Amygdala (tissue), 56 donors: ENCODE measurements around the gene C11orf54.
"Not testable (repeated sequence)": the region's sequence is repeated elsewhere in the genome, so short reads cannot be mapped to it uniquely, and the experiment has no call there.

ENCODE experiments used
- DNase-seq, 56 donors: peaks; one replicate each; lab custom pipeline; 2025; lab: John Stamatoyannopoulos, UW

The C11orf54 gene

GRCh38 chr11:93761910-93762309, 20.4 kb downstream of the C11orf54 start:
- DNase-seq = no peak

DNA sequence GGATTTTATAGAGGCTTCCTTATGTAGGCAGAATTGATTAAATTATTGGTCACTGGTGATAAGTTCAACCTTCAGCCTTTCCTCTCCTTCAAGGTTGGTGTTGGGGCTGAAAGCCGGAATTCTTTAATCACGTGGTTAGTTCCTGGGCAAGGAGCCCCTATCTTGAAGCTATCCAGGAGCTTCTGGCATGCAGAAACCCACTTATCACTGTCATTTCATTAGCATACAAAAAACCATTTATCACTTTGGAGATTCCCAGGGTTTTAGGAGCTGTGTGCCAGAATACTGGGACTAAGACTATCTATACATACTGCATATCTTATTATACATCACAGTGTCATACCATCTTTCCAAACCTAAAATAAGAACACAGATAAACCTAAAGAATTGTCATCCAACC, 24.1 kb downstream of the C11orf54 start:
- DNase-seq = no peak

- DNase-seq = no peak
These were observed 25.0 kb downstream of the C11orf54 start for GRCh38 chr11:93766504-93766903.

DNA sequence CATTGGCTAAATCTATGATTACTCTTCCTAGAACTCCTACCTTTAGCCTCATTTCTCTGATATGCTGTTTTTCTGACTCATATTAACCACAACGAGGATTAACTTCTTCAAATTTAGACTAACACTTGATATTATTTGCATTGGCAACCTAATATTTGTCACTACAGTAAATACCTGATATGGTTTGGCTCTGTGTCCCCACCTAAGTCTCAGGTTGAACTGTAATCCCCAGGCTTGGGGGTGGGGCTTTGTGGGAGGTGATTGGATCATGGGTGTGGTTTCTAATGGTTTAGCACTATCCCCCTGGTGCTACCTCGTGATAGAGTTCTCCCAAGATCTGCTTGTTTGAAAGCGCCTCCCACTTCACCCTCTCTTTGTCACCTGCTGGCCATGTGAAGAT, 25.5 kb downstream of the C11orf54 start:
- DNase-seq = no peak

DNA sequence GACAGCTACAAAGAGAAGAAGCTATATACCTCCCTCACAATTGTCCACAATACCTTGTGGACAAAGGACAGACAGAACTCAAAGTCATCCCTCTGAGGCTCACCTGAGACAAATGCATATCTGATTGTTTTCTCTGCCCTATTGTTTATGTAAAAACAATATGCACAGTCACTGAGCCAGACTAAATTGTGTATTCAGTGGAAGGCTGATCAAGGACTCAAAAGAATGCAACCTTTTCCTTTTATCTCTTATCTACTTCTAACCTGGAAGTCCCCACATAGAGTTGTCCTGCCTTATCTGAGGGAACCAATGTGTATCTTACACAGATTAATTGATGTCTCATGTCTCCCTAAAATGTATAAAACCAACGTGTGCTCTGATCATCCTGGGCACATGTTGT, 28.7 kb downstream of the C11orf54 start:
- DNase-seq = no peak

- no peak for DNase-seq
These were observed 30.7 kb downstream of the C11orf54 start for GRCh38 chr11:93772123-93772522.

- DNase-seq = no peak
These were observed 31.6 kb downstream of the C11orf54 start for GRCh38 chr11:93773045-93773477.

GRCh38 chr11:93773601-93774200, 32.2 kb downstream of the C11orf54 start:
- no peak for DNase-seq

- DNase-seq = not testable (repeated sequence)
These were observed 33.1 kb downstream of the C11orf54 start for GRCh38 chr11:93774560-93774959.

DNA sequence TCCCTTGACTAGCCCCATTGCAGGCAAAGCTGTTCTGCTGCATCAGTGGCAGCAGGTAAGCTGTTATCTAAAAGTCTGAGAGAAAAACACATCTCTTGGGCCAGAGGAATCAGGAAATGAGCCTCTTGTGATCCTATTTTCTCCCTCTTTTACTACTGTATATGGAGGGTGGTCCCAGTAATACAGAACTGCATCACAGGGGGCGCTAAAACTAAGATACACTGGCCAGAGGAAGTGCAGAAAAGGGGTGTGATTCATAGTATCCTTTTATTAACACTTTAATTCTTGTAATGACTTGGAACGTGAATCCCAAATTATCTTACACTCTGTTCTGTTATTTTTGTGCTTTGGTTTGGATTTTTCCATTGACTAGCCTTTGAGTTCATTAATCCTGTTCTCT, 33.8 kb downstream of the C11orf54 start:
- no peak for DNase-seq

DNA sequence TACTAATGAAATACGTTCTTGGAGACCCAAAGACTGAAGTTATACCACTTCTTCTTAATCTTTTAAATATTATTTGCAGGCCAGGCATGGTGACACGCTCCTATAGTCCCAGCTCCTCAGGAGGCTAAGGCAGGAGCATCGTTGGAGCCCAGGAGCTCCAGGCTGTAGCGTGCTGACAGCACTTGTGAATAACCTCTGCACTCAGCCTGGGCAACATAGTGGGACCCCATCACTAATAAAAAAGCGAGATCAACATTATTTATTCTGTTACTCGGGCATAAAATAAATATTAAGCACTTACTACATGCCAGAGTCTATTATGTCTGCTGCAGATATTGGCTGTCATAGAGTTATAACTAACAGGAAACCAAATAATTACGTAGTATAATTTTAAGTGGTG, 41.9 kb downstream of the C11orf54 start:
- no peak for DNase-seq

DNA sequence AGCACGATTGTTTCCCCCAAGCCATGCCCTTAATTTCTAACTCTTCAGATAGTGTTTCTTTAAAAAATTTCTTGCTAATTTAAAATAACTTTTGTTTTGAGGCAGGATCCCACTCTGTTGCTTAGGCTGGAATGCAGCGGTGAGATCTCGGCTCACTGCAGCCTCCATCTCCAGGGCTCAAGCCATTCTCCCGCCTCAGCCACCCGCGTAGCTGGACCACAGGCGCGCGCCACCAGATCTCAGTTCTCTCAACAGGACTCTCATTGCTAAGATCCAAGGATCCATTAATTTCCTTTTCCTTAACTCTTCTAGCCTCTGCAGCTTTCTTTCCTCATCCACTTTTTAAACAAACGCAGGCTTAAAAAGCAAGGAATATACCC, 42.3 kb downstream of the C11orf54 start:
- no peak for DNase-seq

GRCh38 chr11:93784145-93784934, 42.9 kb downstream of the C11orf54 start, which contains the start of gene MED17:
Gene MED17 (plus strand): TSS chr11:93784282. CDS start chr11:93784514, 232 bp downstream.
- peak; percentile 51 to 95 (median 90) for DNase-seq

GRCh38 chr11:93784935-93785360, 43.5 kb downstream of the C11orf54 start:
- peak in 2 of 56 donors; percentile 34 to 38 for DNase-seq

DNA sequence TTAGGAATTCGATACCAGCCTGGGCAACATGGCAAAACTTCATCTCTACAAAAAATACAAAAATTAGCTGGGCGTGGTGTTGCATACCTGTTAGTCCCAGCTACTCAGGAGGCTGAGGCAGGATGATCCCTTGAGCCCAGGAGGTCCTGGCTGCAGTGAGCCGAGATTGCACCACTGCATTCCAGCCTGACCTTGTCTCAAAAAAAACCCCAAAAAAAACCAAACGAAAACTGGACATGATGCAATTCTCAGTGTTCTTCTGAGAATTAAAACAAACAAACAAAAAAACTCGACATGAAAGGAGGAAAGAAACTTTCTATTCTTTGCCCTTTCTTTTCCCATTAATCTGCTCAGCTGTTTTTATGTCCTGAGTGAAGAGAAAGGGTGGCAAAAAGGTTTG, 50.0 kb downstream of the C11orf54 start:
- no peak for DNase-seq

DNA sequence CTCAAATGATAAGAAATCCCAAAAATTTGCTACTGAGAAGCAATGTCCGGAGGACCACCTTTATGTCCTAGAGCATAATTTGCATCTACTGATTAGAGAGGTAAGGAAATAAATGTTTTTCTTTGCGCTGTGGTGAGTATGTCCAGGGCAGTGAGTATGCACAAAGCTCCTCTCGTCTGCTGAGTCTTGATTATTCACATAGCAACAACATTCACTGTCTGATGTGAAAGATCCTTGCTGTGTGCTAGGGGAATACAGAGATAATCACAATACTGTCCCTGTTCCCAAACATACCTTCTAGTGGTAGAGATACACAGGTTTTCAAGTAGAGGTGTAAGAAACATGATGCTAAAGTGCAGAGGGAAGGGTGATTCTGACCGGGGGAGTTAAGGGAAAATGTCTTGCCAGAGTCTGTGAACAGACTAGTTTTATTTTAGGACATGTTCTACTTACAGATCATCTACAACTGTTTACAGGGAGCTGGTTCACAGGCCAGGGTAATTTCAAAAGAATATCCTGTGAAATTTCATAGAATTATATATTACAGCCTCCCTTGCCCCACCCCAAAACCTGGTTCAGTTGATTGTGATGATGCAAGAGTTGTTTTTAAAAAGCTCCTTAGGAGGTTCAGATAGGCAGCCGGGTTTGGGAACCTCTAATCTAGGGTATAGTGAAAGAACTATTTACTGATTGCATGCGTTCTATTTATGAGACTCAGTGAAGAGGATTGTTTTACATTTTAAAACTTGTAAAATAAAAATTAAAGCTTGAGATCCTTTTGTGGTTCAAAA, 55.2 kb downstream of the C11orf54 start:
- DNase-seq = no peak

DNA sequence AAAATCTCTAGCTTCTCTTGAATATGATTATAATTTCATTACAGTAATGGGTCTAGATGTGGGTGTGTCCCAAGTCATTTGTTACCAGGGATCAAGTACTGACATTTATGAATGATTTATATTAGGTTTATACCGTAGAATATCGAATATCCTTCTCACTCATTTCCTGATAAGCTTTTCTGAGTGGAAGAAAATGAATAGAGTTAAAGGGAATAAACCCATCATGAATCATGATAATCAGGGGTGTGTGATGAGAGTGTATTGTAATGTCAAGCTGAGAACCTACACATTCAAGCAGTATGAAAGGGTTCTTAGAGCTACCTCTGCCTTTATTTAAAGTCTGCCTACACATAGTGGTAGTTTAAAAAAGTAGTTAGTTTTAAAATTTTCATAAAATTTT, 59.9 kb downstream of the C11orf54 start:
- DNase-seq = no peak

DNA sequence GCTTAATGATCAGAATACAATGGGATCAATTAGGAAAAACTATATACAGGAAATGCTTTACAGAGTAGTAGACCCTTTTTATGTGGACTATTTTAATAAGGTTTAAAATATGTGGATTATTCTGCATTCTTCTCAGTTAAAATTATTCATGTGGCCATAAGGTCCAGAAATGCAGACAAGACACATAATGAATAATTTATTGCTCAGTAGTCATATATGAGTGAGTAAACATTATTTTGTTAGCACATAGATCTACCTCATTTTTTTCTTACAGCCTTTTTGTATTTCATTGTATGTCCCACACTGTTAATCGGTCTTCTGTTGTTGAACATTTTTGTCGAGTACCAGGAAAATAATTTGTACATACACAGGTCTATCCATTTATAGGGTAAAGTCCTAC, 63.4 kb downstream of the C11orf54 start:
- no peak for DNase-seq

DNA sequence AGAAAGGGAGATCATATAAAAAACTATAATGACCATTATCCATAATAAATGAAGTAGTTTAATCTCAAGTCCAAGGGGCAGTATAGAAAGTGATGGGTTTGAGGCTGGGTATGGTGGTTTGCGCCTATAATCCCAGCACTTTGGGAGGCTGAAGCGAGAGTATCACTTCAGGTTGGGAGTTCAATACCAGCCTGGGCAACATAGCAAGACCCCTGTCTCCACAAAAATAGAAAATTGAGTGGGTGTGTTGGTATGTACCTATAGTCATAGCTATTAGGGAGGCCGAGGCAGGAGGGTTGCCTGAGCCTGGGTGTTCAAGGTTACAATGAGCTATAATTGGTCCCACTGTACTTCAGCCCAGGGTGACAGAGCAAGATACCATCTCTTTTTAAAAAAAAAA, 66.5 kb downstream of the C11orf54 start:
- DNase-seq = no peak

GRCh38 chr11:93813974-93814373, 72.5 kb downstream of the C11orf54 start:
- no peak for DNase-seq
